Activated CD8-positive, alpha-beta memory T cell treated with anti-CD3 and anti-CD28 coated beads for 1 hour (primary cell): Measurements from ENCODE around the gene CAVIN3.

Experiments used
- DNase-seq, 2 donors: peaks; one replicate each; pipeline ENCODE4 v3.0.0-alpha.2; 2020; ENCODE audit warnings: low read depth in 1 of 2; ENCODE audit errors: extremely low read depth in 1 of 2

Gene CAVIN3

GRCh38 chr11:6271598-6271997, 48.7 kb downstream of the CAVIN3 start:
- DNase-seq = no peak

GRCh38 chr11:6270584-6271246, 49.6 kb downstream of the CAVIN3 start:
- DNase-seq = no peak

GRCh38 chr11:6269994-6270393, 50.3 kb downstream of the CAVIN3 start:
- DNase-seq = no peak
